Effector memory CD8-positive, alpha-beta T cell (primary cell): Measurements from ENCODE around the gene TCP11L1.
A peak's percentile ranks its signal among the peaks of the same experiment; 100 is the strongest.

Experiments used
- ATAC-seq: fragments of 150-1000 bp; cut with Tn5 transposase; replicated peaks from 2 replicates; pipeline ENCODE4 v1.10.0; 2021; ENCODE audit warnings: mild to moderate bottlenecking, moderate library complexity
- DNase-seq, 3 experiments: peaks; one replicate each; pipeline ENCODE4 v3.0.0; 2021
- H3K27ac Mint-ChIP-seq, 2 donors: one replicate each; pipeline ENCODE4 v1.8.0; 2022; ENCODE audit warnings: mild to moderate bottlenecking in 2 of 2, mixed read lengths in 2 of 2, moderate library complexity in 2 of 2
- H3K27me3 Mint-ChIP-seq, 2 donors: one replicate each; pipeline ENCODE4 v1.8.0; 2022; ENCODE audit warnings: mixed read lengths in 2 of 2
- H3K36me3 Mint-ChIP-seq: one replicate; pipeline ENCODE4 v1.8.0; 2022; ENCODE audit warnings: mild to moderate bottlenecking, moderate library complexity, mixed read lengths; ENCODE audit not compliant: insufficient read depth
- H3K4me1 Mint-ChIP-seq, 2 donors: one replicate each; pipeline ENCODE4 v1.8.0; 2022; ENCODE audit warnings: low read depth in 2 of 2, mixed read lengths in 2 of 2
- H3K4me3 Mint-ChIP-seq, 2 donors: one replicate each; pipeline ENCODE4 v1.8.0; 2022; ENCODE audit warnings: mild to moderate bottlenecking in 2 of 2, mixed read lengths in 2 of 2, moderate library complexity in 2 of 2
- H3K9me3 Mint-ChIP-seq, 2 donors: one replicate each; pipeline ENCODE4 v1.8.0; 2022; ENCODE audit warnings: mixed read lengths in 2 of 2

TCP11L1 gene

DNA sequence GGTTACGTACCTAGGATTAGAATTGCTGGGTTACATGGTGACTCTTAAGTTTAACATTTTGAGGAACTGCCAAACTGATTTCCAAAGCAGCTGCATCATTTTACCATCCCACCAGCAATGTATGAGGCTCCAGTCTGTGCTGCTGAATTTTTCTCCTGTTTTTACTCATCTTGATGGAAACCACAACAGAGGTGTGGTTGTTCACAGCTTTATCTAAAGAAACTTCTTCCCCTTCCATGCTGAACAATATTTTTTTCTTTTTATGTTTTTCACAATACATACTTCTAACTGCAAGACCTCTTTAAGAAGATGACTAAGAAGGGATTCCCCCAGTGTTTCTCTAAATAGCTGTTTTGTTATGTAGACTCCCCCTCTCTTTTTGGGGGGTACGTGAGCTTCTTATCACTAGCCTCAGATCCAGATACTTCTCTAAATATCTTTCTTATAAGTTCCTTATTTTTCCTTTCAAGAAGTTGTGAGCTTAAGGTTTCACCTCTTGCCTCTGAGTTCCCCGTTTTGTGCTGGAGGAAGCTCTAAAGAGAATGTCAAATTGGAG, 24.0 kb downstream of the TCP11L1 start:
- peaks cover 14% of the 10 kb centered on the region in 2 donors for H3K4me1 Mint-ChIP-seq
- DNase-seq, result no peak
- no peaks in the 10 kb centered on the region for H3K27me3 Mint-ChIP-seq
- peak overlapping the region; percentile 71 to 93 for H3K27ac Mint-ChIP-seq
- peaks cover 41% of the 10 kb centered on the region for H3K36me3 Mint-ChIP-seq
- H3K9me3 Mint-ChIP-seq, result no peaks in the 10 kb centered on the region
- peak overlapping the region in 1 of 2 donors; percentile 11 for H3K4me3 Mint-ChIP-seq
- ATAC-seq, result no peak

DNA sequence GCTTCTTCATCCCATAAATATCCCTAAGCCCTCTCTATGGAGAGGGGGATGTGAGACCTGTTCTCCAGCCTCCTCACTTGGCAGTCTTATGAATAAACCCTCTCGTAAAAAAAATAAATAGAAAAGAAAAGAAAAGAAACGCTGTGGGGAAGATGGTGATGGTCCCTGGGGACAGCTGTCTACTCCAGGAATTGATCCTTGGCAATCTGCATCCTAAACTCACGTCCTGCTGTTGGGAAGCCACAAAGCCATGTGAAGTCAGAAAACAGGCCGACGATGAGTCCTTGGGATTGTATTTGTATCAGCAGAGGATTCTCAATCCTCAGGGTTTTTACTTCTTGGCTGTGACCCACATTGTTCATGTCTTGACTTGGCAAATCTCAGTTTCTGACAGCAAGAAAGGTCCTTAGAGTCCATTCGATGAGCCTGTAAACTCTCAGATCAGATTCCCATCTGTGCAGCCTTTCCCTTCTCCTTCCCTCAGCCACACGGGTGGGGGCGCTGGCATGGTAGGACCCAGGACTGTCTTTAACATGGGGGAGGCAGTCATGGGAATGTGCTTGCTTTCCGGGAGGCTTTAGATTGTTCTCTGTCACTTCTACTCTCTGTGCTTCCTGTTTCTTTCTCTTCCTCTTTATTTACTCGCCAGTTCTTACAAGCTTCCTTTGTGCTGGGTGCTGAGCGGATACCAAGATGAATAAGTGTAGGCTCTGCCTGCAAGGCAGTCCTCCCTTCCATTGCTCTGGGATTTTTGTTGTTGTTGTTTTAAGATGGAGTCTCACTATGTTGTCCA, 24.9 kb downstream of the TCP11L1 start:
- H3K4me3 Mint-ChIP-seq, result peak overlapping the region in 1 of 2 donors; percentile 11
- H3K9me3 Mint-ChIP-seq, result no peaks in the 10 kb centered on the region
- no peaks in the 10 kb centered on the region for H3K27me3 Mint-ChIP-seq
- peak overlapping the region; percentile 71 to 93 for H3K27ac Mint-ChIP-seq
- peaks cover 14% of the 10 kb centered on the region in 2 donors for H3K4me1 Mint-ChIP-seq
- ATAC-seq, result no peak
- DNase-seq, result no peak
- peaks cover 33% of the 10 kb centered on the region for H3K36me3 Mint-ChIP-seq

DNA sequence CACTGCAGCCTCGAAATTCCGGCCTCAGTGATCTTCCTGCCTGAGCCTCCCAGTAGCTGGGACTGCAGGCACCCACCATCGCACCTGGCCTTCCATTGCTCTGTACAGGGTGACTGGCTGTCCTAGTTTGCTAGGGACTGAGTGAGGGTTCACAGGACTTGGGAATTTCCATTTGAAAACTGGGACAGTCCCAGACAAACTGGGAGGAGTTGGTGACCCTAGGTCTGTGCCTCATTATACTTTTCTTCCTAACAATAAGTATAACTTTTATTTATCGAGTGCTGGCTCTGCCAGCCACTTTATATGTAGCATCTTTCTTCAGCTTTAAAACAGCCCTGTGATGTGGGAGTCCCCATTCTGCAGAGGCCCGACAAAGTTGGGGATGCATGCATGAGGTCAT, 25.5 kb downstream of the TCP11L1 start:
- H3K4me1 Mint-ChIP-seq, result peaks cover 14% of the 10 kb centered on the region in 2 donors
- DNase-seq (no peak), ATAC-seq (no peak)
- H3K27ac Mint-ChIP-seq, result peak overlapping the region; percentile 17 to 71
- H3K27me3 Mint-ChIP-seq, result no peaks in the 10 kb centered on the region
- no peak overlapping the region for H3K4me3 Mint-ChIP-seq
- H3K36me3 Mint-ChIP-seq, result peaks cover 29% of the 10 kb centered on the region
- no peaks in the 10 kb centered on the region for H3K9me3 Mint-ChIP-seq

- H3K9me3 Mint-ChIP-seq, result no peaks in the 10 kb centered on the region
- DNase-seq (peak; percentile 58 to 66 (median 65)), ATAC-seq (peak; percentile 93)
- no peaks in the 10 kb centered on the region for H3K27me3 Mint-ChIP-seq
- H3K4me1 Mint-ChIP-seq, result peaks cover 14% of the 10 kb centered on the region in 2 donors
- H3K36me3 Mint-ChIP-seq, result peaks cover 34% of the 10 kb centered on the region
- H3K27ac Mint-ChIP-seq, result no peak overlapping the region
- H3K4me3 Mint-ChIP-seq, result no peak overlapping the region
Observed at GRCh38 chr11:33065445-33066178, 26.2 kb downstream of the TCP11L1 start.

DNA sequence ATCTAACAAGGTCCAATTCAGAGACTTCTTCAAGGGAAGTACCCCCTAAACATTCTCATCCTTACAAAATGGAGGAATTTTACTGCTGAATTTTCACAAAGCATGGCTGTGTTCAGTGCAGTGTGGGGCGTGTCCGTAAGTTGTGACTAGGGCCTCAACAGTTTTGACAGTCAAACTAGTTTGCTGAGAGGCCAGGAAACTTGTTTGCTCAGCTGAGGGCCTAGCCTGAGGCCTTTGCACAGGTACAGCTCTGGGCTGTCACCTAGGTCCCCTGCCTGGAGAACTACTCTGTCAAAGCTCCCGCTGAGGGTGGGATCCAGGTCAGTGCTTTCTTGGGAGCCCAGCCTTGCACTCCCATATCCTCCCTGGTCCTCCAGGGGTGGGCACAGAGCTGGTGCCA, 27.9 kb downstream of the TCP11L1 start:
- Mint-ChIP-seq H3K4me1 (peaks cover 13 to 14% of the 10 kb centered on the region in 2 donors), H3K36me3 (peaks cover 36% of the 10 kb centered on the region), H3K4me3 (no peak overlapping the region), H3K9me3 (no peaks in the 10 kb centered on the region), H3K27ac (no peak overlapping the region), H3K27me3 (no peaks in the 10 kb centered on the region)
- DNase-seq, result no peak
- ATAC-seq, result no peak

- H3K27me3 Mint-ChIP-seq, result no peaks in the 10 kb centered on the region
- H3K27ac Mint-ChIP-seq, result no peak overlapping the region
- ATAC-seq, result no peak
- H3K36me3 Mint-ChIP-seq, result peaks cover 42% of the 10 kb centered on the region
- no peak overlapping the region for H3K4me3 Mint-ChIP-seq
- no peak for DNase-seq
- H3K9me3 Mint-ChIP-seq, result no peaks in the 10 kb centered on the region
- peaks cover 1 to 8% of the 10 kb centered on the region in 2 donors for H3K4me1 Mint-ChIP-seq
Observed at GRCh38 chr11:33068611-33069340, 29.4 kb downstream of the TCP11L1 start.

DNA sequence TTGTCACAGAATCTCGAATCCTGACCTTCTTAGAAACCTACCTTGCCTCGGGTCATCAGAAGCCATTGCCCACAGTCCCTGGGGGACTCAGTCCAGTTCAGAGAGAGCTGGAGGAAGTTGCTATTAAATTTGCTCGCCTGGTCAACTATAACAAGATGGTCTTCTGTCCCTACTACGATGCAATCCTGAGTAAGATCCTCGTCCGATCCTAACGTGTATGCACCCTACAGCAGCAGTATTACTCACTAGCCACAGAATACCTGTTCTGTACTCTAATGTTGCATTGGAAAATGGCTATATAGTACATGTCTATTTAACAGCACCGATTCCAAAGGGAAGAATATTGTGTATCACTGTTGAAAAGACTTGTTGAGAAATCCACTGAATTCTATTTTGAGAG, 33.1 kb downstream of the TCP11L1 start:
- Mint-ChIP-seq H3K27me3 (no peaks in the 10 kb centered on the region), H3K27ac (no peak overlapping the region), H3K9me3 (no peaks in the 10 kb centered on the region), H3K4me1 (no peaks in the 10 kb centered on the region), H3K4me3 (no peak overlapping the region), H3K36me3 (peaks cover 61% of the 10 kb centered on the region)
- DNase-seq (no peak), ATAC-seq (no peak)

GRCh38 chr11:33083918-33084317, 44.5 kb downstream of the TCP11L1 start:
- no peak for ATAC-seq
- no peaks in the 10 kb centered on the region for H3K9me3 Mint-ChIP-seq
- DNase-seq, result no peak
- H3K36me3 Mint-ChIP-seq, result peaks cover 34% of the 10 kb centered on the region
- no peaks in the 10 kb centered on the region for H3K4me1 Mint-ChIP-seq
- no peak overlapping the region for H3K4me3 Mint-ChIP-seq
- H3K27me3 Mint-ChIP-seq, result no peaks in the 10 kb centered on the region
- peak overlapping the region in 1 of 2 donors; percentile 60 for H3K27ac Mint-ChIP-seq

- H3K27me3 Mint-ChIP-seq, result no peaks in the 10 kb centered on the region
- ATAC-seq (no peak), DNase-seq (no peak)
- H3K27ac Mint-ChIP-seq, result peak overlapping the region in 1 of 2 donors; percentile 52
- H3K9me3 Mint-ChIP-seq, result no peaks in the 10 kb centered on the region
- H3K36me3 Mint-ChIP-seq, result peaks cover 37% of the 10 kb centered on the region
- H3K4me3 Mint-ChIP-seq, result no peak overlapping the region
- no peaks in the 10 kb centered on the region for H3K4me1 Mint-ChIP-seq
Observed at GRCh38 chr11:33086017-33086416, 46.6 kb downstream of the TCP11L1 start.

- DNase-seq (no peak), ATAC-seq (no peak)
- no peaks in the 10 kb centered on the region for H3K27me3 Mint-ChIP-seq
- H3K27ac Mint-ChIP-seq, result peak overlapping the region in 1 of 2 donors; percentile 72
- H3K36me3 Mint-ChIP-seq, result peaks cover 16% of the 10 kb centered on the region
- no peaks in the 10 kb centered on the region for H3K4me1 Mint-ChIP-seq
- H3K9me3 Mint-ChIP-seq, result no peaks in the 10 kb centered on the region
- H3K4me3 Mint-ChIP-seq, result no peak overlapping the region
Observed at GRCh38 chr11:33089776-33090175, 50.4 kb downstream of the TCP11L1 start.

DNA sequence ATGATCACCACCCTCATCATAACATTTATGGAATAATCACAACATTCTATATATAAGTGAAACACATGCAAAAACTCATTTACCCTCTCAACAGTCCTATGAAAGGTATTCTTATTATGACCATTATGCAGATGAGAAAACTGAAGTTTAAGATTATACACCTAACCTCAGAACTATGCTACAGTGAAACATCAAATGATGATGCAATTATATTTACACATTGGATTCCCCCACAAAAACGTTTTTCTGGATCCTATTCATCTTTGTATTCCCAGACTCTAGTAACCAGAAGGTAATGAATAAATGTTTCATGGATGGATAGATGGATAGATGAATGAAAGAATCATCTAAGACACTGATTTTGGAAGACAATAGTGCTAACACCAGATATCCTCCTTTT, 54.8 kb downstream of the TCP11L1 start:
- H3K36me3 Mint-ChIP-seq, result peaks cover 35% of the 10 kb centered on the region
- ATAC-seq (no peak), DNase-seq (no peak)
- H3K9me3 Mint-ChIP-seq, result no peaks in the 10 kb centered on the region
- H3K4me1 Mint-ChIP-seq, result no peaks in the 10 kb centered on the region
- no peak overlapping the region for H3K4me3 Mint-ChIP-seq
- H3K27ac Mint-ChIP-seq, result no peak overlapping the region
- H3K27me3 Mint-ChIP-seq, result no peaks in the 10 kb centered on the region

GRCh38 chr11:33103836-33104235, 64.5 kb downstream of the TCP11L1 start:
- DNase-seq (no peak), ATAC-seq (no peak)
- Mint-ChIP-seq H3K4me3 (no peak overlapping the region), H3K27me3 (no peaks in the 10 kb centered on the region), H3K9me3 (no peaks in the 10 kb centered on the region), H3K4me1 (no peaks in the 10 kb centered on the region), H3K36me3 (peaks cover 43% of the 10 kb centered on the region), H3K27ac (no peak overlapping the region)

- H3K27ac Mint-ChIP-seq, result no peak overlapping the region
- no peaks in the 10 kb centered on the region for H3K27me3 Mint-ChIP-seq
- DNase-seq, result no peak
- H3K4me3 Mint-ChIP-seq, result no peak overlapping the region
- no peak for ATAC-seq
- peaks cover 9% of the 10 kb centered on the region for H3K36me3 Mint-ChIP-seq
- no peaks in the 10 kb centered on the region for H3K9me3 Mint-ChIP-seq
- H3K4me1 Mint-ChIP-seq, result no peaks in the 10 kb centered on the region
Observed at GRCh38 chr11:33109294-33109895, 70.0 kb downstream of the TCP11L1 start.
